Naive B cell (primary cell): Measurements from ENCODE around the gene RTEL1. TPM values are rescaled to one million over a fixed set of nuclear protein-coding genes. Genes with fewer than 3 reads are reported as not detected.
"Not testable (repeated sequence)": the region's sequence is repeated elsewhere in the genome, so short reads cannot be mapped to it uniquely, and the experiment has no call there.

ENCODE experiments used
- ATAC-seq, 2 donors: fragments of 150-1000 bp; cut with Tn5 transposase; 2 replicates each; pipeline ENCODE4 v1.10.0; 2021; ENCODE audit warnings: low read depth in 2 of 2, mild to moderate bottlenecking in 2 of 2, moderate library complexity in 2 of 2
- DNase-seq: peaks from one replicate; pipeline ENCODE4 v3.0.0; 2022
- H3K27ac Mint-ChIP-seq, 6 donors: one replicate each; pipeline ENCODE4 v1.8.0; 2020 to 2022; ENCODE audit warnings: mild to moderate bottlenecking in 6 of 6, mixed read lengths in 6 of 6, moderate library complexity in 5 of 6, inconsistent platforms in 2 of 6
- H3K27me3 Mint-ChIP-seq, 3 donors: one replicate each; pipeline ENCODE4 v1.8.0; 2021 to 2022; ENCODE audit warnings: mixed read lengths in 3 of 3, mild to moderate bottlenecking in 1 of 3
- H3K36me3 Mint-ChIP-seq, 2 donors: one replicate each; pipeline ENCODE4 v1.8.0; 2020 to 2022; ENCODE audit warnings: mixed read lengths in 2 of 2, inconsistent platforms in 1 of 2, mild to moderate bottlenecking in 1 of 2
- H3K4me1 Mint-ChIP-seq, 3 donors: one replicate each; pipeline ENCODE4 v1.8.0; 2020 to 2022; ENCODE audit warnings: mixed read lengths in 3 of 3, inconsistent platforms in 1 of 3, mild to moderate bottlenecking in 1 of 3, moderate library complexity in 1 of 3
- H3K4me3 Mint-ChIP-seq, 8 donors: one replicate each; pipeline ENCODE4 v1.8.0; 2020 to 2022; ENCODE audit warnings: mild to moderate bottlenecking in 8 of 8, mixed read lengths in 8 of 8, moderate library complexity in 8 of 8, inconsistent platforms in 2 of 8
- H3K9me3 Mint-ChIP-seq, 7 donors: one replicate each; pipeline ENCODE4 v1.8.0; 2020 to 2022; ENCODE audit warnings: mixed read lengths in 7 of 7, mild to moderate bottlenecking in 5 of 7, inconsistent platforms in 2 of 7, moderate library complexity in 1 of 7
- polyA plus RNA-seq, 6 donors: library from polyadenylated mRNA; unstranded; fragments of 300-500 nt; fragmentation: Illumina TruSeq; gene quantifications; one replicate each; pipeline ENCODE4 v1.2.3, GENCODE V29; 2021; ENCODE audit warnings: low read depth in 6 of 6

Gene RTEL1
- polyA plus RNA-seq, 6 donors from 2014 or later, result 1.5 to 6.5 (median 3.0) TPM; not detected in 1

DNA sequence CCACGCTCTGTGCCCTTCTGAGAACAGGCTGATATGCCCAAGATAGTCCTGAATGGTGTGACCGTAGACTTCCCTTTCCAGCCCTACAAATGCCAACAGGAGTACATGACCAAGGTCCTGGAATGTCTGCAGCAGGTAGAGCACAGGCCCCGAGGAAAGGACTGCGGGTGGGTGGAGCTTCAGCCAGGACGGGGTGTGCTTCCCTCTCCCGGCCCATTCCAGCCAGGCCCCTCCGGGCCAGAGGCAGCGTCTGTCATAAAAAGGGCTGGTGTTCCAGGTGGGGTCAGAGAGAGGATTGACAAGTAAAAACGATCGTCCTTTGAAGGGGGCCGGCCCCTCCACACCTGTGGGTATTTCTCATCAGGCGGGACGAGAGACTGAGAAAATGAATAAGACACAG, 1.3 kb downstream of the RTEL1 start:
- no peak for ATAC-seq
- no peaks in the 10 kb centered on the region for H3K36me3 Mint-ChIP-seq
- no peak overlapping the region for H3K27ac Mint-ChIP-seq
- DNase-seq, result no peak
- no peaks in the 10 kb centered on the region for H3K9me3 Mint-ChIP-seq
- H3K4me3 Mint-ChIP-seq, result peak overlapping the region; percentile 86 to 100 (median 96)
- peaks cover 11 to 28% (median 27%) of the 10 kb centered on the region in 3 donors for H3K4me1 Mint-ChIP-seq
- no peaks in the 10 kb centered on the region for H3K27me3 Mint-ChIP-seq

DNA sequence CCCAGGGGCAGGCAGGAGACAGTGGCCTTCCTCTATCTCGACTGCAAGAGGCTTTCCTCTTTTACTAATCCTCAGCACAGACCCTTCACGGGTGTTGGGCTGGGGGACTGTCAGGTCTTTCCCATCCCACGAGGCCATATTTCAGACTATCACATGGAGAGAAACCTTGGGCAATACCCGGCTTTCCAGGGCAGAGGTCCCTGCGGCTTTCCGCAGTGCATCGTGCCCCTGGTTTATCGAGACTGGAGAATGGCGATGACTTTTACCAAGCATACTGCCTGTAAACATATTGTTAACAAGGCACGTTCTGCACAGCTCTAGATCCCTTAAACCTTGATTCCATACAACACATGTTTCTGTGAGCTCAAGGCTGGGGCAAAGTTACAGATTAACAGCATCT, 2.1 kb downstream of the RTEL1 start:
- H3K27ac Mint-ChIP-seq, DNase-seq, H3K9me3 Mint-ChIP-seq, H3K27me3 Mint-ChIP-seq, ATAC-seq, H3K36me3 Mint-ChIP-seq: not testable (repeated sequence)
- peaks cover 11 to 25% (median 23%) of the 10 kb centered on the region in 3 donors for H3K4me1 Mint-ChIP-seq
- peak overlapping the region in 6 of 8 donors; percentile 13 to 100 (median 96) for H3K4me3 Mint-ChIP-seq

DNA sequence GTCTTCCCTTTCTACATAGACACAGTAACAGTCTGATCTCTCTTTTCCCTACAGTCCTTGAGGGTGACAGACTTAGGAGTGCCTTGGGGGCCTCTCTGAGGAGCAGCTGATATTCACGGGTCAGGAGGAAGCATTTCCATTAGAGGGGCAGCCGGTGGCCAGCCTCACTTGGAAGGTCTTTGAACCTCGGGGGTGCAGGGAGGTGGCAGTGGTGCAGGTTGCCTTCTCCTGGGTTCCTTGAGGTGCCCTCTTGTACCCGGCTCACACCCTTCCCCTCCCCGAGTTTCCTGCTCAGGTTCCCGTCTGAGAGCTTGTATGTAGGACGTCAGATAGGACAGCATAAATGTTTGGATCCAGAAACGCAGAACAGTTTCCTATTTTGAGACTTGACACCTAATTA, 2.5 kb downstream of the RTEL1 start:
- Mint-ChIP-seq H3K9me3 (no peaks in the 10 kb centered on the region), H3K4me1 (peaks cover 11 to 25% (median 23%) of the 10 kb centered on the region in 3 donors), H3K36me3 (no peaks in the 10 kb centered on the region), H3K27ac (no peak overlapping the region), H3K4me3 (peak overlapping the region in 4 of 8 donors; percentile 15 to 100 (median 84)), H3K27me3 (no peaks in the 10 kb centered on the region)
- ATAC-seq, result no peak
- no peak for DNase-seq

DNA sequence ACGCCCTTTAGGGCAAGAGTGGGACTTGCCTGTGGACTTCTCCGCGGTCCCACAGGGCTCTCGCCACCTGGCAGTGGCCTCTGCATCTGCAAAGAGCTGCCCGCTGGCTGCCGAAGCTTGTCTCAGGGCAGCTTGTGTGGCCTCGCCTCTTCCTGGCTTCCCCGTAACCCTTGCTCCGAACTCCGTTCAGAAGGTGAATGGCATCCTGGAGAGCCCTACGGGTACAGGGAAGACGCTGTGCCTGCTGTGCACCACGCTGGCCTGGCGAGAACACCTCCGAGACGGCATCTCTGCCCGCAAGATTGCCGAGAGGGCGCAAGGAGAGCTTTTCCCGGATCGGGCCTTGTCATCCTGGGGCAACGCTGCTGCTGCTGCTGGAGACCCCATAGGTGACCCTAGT, 3.0 kb downstream of the RTEL1 start:
- H3K27me3 Mint-ChIP-seq, result no peaks in the 10 kb centered on the region

DNA sequence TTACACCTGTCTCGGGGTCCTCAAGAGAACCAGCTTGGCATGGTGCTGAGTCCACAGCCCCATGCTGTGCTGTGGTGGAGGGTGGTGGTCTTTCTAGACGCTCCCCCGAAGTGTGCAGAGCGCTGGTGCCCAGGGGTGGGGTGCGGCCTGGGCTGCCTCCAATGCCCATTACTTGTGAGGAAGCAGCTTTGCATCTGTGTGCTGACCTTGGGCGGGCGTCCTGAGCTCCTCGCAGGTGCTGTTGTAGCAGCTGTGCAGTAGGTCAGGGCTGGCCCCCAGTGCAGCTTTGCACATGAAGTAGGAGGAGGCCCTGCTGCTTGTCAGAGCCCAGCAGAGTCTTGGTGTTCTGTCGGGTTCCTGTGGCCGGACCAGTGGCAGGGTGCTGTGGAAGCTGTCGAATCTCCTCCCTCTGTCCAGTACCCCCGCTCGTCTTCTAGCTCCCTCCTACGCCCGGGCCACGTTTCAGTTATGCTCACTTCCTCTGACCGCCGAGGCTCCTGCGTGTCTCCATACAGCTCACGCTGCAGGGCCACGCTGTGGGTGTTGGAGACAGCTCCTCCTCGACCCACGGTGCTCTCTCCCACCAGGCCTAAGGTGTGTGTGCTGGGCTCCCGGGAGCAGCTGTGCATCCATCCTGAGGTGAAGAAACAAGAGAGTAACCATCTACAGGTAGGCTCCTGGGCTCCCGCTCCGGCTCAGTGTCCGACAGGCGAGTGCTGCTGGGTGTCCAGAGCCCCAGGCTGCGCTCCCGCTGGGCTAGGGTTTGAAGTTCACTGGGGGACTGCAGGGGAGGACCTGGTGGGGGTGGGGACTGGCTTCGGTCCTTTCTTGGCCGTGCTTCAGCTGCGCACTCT, 4.1 kb downstream of the RTEL1 start:
- Mint-ChIP-seq H3K27ac (no peak overlapping the region), H3K4me1 (peaks cover 11 to 25% (median 23%) of the 10 kb centered on the region in 3 donors), H3K4me3 (peak overlapping the region in 1 of 8 donors; percentile 36), H3K9me3 (no peaks in the 10 kb centered on the region), H3K36me3 (no peaks in the 10 kb centered on the region), H3K27me3 (no peaks in the 10 kb centered on the region)
- ATAC-seq (no peak), DNase-seq (no peak)

More for the DNA sequence above, 3.0 kb downstream of the RTEL1 start:
- H3K27ac Mint-ChIP-seq, result no peak overlapping the region
- H3K4me3 Mint-ChIP-seq, result peak overlapping the region in 2 of 8 donors; percentile 12 to 100
- H3K9me3 Mint-ChIP-seq, result no peaks in the 10 kb centered on the region
- ATAC-seq (no peak), DNase-seq (no peak)
- H3K36me3 Mint-ChIP-seq, result no peaks in the 10 kb centered on the region
- H3K4me1 Mint-ChIP-seq, result peaks cover 11 to 25% (median 23%) of the 10 kb centered on the region in 3 donors

DNA sequence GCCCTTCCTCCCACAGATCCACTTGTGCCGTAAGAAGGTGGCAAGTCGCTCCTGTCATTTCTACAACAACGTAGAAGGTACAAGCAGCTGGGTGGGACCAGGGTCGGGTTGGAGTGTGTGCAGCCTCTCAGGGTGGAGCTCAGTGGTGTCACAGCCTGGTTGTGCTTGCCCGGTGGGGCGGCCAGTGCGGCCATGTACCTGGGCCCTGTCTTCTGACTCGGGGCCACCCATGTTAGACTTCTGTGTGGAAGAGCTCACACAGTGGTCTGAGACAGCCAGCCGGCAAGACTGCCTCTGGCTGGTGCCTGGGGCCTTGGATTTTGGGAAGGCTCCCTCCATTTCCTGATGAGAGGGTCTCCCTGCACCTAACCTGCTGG, 4.7 kb downstream of the RTEL1 start:
- H3K4me3 Mint-ChIP-seq, result peak overlapping the region in 1 of 8 donors; percentile 36
- DNase-seq (no peak), ATAC-seq (no peak)
- no peaks in the 10 kb centered on the region for H3K36me3 Mint-ChIP-seq
- H3K4me1 Mint-ChIP-seq, result peaks cover 11 to 24% (median 21%) of the 10 kb centered on the region in 3 donors
- no peaks in the 10 kb centered on the region for H3K27me3 Mint-ChIP-seq
- no peaks in the 10 kb centered on the region for H3K9me3 Mint-ChIP-seq
- H3K27ac Mint-ChIP-seq, result no peak overlapping the region

DNA sequence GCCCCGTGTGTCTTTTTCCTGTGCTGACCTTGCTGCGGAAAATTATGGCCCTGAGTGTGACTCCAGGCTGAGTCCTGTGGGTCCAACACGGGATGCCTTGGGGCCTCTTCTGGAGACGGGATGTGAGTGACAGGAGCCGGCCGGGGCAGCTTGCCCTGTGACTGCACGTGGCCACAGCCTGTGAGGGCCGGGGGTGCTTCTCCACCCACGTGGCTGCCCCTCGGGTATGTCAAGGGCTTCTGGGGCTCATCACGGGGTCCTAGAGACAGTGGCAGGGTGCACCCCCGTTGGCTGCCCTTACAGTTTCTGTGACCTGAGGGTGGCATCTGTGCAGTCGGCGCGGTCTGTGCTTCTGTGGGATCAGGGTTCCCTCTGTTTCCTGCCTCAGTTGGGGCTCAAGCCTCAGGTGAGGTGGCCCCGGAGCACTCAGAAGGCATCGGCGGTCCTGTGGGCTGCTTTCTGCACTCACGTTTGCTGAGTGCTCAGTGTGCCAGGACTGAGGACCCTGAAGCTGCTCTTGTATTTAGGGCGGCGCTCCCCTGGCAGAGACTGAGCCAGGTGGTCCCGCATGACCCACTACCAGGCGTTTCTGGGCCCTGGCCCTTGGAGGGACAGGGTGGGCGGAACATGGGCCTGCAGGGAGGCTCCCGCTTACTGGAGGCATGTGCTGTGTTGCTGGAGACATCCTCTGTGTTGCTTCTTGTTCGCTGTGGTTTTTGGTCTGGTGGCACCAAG, 5.4 kb downstream of the RTEL1 start:
- Mint-ChIP-seq H3K36me3 (peaks cover 5 to 6% of the 10 kb centered on the region in 2 donors), H3K4me1 (peaks cover 13 to 17% (median 15%) of the 10 kb centered on the region in 3 donors), H3K9me3 (peaks cover 0 to 1% (median 0%) of the 10 kb centered on the region in 7 donors), H3K4me3 (peak overlapping the region in 1 of 8 donors; percentile 38), H3K27ac (no peak overlapping the region), H3K27me3 (no peaks in the 10 kb centered on the region)
- ATAC-seq (no peak), DNase-seq (no peak)

DNA sequence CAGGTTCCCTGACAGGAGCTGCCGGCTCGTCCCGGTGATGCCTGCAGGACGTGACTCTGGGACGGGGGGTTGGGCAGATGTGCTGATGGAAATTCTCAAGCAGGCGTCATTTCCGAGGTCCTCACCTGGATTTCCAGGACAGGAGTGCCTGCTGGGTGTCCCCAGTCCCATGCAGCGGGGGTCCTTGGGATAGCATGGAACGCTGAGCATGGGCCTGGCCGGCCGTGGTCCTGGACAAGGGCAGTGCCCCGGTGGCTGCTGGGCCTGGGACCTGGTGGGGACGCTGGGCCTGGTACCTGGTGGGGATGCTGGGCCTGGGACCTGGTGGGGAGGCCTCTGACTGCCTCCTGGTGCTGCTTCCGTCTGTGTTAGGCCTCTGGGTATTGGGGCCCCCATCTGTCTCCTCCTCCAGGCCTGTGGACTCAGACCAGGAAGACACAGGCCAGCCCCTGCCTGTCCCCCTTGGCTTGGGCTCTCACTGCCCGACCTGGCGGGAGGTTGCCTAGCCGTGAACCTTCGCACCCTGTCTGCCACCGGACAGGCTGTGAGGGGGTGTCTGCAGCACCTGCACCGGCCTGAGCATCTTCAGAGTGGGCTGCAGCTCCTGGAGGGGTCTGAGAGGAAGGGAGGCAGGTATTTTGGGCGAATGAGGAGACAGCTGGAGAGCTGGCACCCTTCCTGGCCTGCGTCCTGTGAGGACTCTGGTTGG, 6.2 kb downstream of the RTEL1 start:
- Mint-ChIP-seq H3K4me1 (peaks cover 7 to 9% (median 8%) of the 10 kb centered on the region in 3 donors), H3K27me3 (no peaks in the 10 kb centered on the region), H3K36me3 (peaks cover 5 to 8% of the 10 kb centered on the region in 2 donors), H3K4me3 (no peak overlapping the region), H3K9me3 (peaks cover 0 to 1% (median 0%) of the 10 kb centered on the region in 7 donors), H3K27ac (no peak overlapping the region)
- ATAC-seq (no peak), DNase-seq (no peak)

DNA sequence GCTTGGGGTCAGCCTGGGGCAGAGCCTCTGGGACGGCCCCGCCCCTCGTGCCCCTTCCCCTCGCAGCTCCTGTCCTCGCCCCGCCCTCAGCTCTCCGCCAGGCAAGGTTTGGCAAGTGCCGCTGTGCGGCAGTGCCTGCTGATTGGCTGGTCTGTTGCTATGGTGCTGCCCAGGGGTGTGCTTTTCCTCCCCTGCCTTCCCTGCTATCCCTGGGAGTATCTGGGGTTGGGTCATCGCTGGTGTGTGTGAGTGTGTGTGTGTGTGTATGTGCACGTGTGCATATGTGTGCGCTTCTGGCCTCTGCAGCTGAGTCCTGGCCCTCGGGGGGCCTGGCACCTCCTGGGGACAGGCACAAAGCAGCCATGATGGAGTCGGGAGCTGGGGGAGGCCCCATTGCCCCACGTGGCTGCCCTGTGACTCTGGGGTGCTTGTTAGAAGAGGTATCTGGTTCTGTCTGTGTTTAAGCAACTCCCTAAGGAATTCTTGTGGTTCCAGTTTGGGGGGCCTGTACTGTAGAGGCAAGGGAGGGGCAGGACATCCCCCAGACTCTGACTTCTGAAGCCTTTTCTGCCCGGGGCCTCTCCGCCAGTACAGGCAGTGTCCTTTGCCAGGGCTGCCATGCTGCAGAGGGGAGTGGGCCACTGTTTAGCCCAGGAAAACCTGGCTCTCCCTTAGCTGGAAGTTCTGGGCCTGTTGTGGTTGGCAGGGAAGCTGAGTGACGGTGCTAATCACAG, 6.9 kb downstream of the RTEL1 start:
- Mint-ChIP-seq H3K9me3 (peaks cover 0 to 1% (median 0%) of the 10 kb centered on the region in 7 donors), H3K27ac (no peak overlapping the region), H3K4me1 (peaks cover 0 to 8% (median 2%) of the 10 kb centered on the region in 3 donors), H3K27me3 (no peaks in the 10 kb centered on the region), H3K4me3 (no peak overlapping the region), H3K36me3 (peaks cover 5 to 8% of the 10 kb centered on the region in 2 donors)
- ATAC-seq (no peak), DNase-seq (no peak)

DNA sequence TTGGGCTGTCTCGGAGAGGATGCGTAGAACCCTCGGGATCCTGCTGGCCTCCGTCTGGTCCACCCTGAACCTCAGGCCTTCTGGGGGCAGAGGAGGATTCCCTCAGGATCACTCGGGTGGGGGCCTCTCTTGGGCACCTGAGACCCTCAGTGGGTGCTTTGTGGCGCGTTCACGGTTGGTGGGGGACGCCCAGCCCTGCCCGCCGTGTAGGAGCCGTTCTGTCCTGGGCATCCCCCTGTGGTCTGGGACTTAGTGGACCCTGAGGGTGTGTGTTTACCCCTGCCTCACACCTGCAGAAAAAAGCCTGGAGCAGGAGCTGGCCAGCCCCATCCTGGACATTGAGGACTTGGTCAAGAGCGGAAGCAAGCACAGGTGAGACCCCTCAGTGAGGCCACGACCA, 7.6 kb downstream of the RTEL1 start:
- Mint-ChIP-seq H3K27me3 (no peaks in the 10 kb centered on the region), H3K4me3 (no peak overlapping the region), H3K4me1 (peaks cover 0 to 8% (median 4%) of the 10 kb centered on the region in 3 donors), H3K27ac (peak overlapping the region in 1 of 6 donors; percentile 29), H3K9me3 (peaks cover 0 to 1% (median 0%) of the 10 kb centered on the region in 7 donors), H3K36me3 (peaks cover 5 to 8% of the 10 kb centered on the region in 2 donors)
- no peak for DNase-seq
- ATAC-seq, result no peak

DNA sequence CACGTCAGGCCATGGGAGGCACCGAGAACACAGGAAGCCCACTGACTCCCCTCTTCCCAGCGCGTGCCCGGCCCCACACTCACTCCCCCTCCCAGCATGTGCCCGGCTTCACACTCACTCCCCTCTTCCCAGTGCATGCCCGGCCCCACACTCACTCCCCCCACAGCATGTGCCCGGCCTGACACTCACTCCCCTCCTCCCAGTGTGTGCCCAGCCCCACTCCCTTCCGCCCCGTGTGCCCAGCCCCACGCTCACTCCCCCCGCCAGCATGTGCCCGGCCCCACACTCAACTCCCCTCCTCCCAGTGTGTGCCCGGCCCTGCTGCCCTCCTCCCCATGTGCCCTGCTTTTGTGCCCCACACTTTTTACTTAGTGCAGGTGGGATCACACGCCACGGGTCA, 9.7 kb downstream of the RTEL1 start:
- Mint-ChIP-seq H3K27me3 (no peaks in the 10 kb centered on the region), H3K9me3 (peaks cover 0 to 1% (median 0%) of the 10 kb centered on the region in 7 donors), H3K4me1 (peaks cover 0 to 4% (median 4%) of the 10 kb centered on the region in 3 donors), H3K27ac (no peak overlapping the region), H3K4me3 (no peak overlapping the region), H3K36me3 (peaks cover 5 to 8% of the 10 kb centered on the region in 2 donors)
- DNase-seq (no peak), ATAC-seq (no peak)

DNA sequence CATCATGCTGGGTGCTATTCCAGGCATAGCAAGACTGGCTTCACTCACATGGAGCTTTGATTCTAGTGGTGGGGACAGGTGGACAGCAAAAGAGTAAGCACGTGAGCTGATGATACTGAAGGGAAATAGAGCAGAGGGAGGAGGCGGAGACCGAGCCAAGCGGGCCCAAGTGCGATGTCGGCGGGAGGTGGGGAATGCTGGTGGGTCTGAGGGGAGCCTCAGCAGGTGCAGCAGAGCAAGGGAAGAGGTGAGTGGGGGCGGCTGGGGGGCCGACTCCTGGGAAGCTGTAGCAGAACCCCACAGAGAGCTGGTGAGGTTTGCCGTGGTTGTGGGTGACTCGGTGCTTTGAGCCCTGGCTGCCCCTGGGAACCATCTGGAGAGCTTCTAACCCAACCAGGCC, 10.2 kb downstream of the RTEL1 start:
- Mint-ChIP-seq H3K27ac (no peak overlapping the region), H3K27me3 (no peaks in the 10 kb centered on the region)
- ATAC-seq, result no peak

More for the DNA sequence above, 10.2 kb downstream of the RTEL1 start:
- peaks cover 0 to 1% (median 0%) of the 10 kb centered on the region in 7 donors for H3K9me3 Mint-ChIP-seq
- no peak overlapping the region for H3K4me3 Mint-ChIP-seq
- no peak for DNase-seq
- peaks cover 5 to 8% of the 10 kb centered on the region in 2 donors for H3K36me3 Mint-ChIP-seq
- peaks cover 0 to 4% (median 4%) of the 10 kb centered on the region in 3 donors for H3K4me1 Mint-ChIP-seq
